HepG2 (cell line): ENCODE data around the gene BMPR2. TPM values are rescaled to one million over a fixed set of nuclear protein-coding genes. Genes with fewer than 3 reads are reported as not detected.

Source experiments
- ARNTL ChIP-seq: sonication (generic); formaldehyde crosslinking; IDR thresholded peaks from 2 replicates; pipeline ENCODE4 v1.4.0; 2020; ENCODE audit warnings: mild to moderate bottlenecking, missing genetic modification reagents
- DMAP1 ChIP-seq: IDR thresholded peaks from 2 replicates; pipeline ENCODE4 v1.6.1; 2016
- FOXA3 ChIP-seq: IDR thresholded peaks from 2 replicates; pipeline ENCODE4 v1.6.1; 2016; ENCODE audit warnings: missing genetic modification reagents, missing compliant biosample characterization
- HNRNPLL ChIP-seq: fragments of 200-400 bp; formaldehyde crosslinking; IDR thresholded peaks from 2 replicates; pipeline ENCODE4 v1.6.1; 2017; ENCODE audit warnings: mild to moderate bottlenecking, low read depth, low read length; ENCODE audit not compliant: poor library complexity, severe bottlenecking
- HOXA5 ChIP-seq: sonication (generic); formaldehyde crosslinking; IDR thresholded peaks from 2 replicates; pipeline ENCODE4 v1.4.0; 2020; ENCODE audit warnings: missing genetic modification reagents
- KDM4B ChIP-seq: sonication (generic); formaldehyde crosslinking; IDR thresholded peaks from 2 replicates; pipeline ENCODE4 v1.4.0; 2020; ENCODE audit warnings: missing genetic modification reagents
- NCOR1 ChIP-seq: fragments of 200-600 bp; sonication (generic); IDR thresholded peaks from 2 replicates; pipeline ENCODE4 v1.7.0; 2017; ENCODE audit warnings: antibody characterized with exemption, low read length, borderline replicate concordance
- ONECUT2 ChIP-seq: sonication (generic); formaldehyde crosslinking; IDR thresholded peaks from 2 replicates; pipeline ENCODE4 v1.4.0; 2020; ENCODE audit warnings: missing genetic modification reagents
- PAX8 ChIP-seq: sonication (generic); formaldehyde crosslinking; IDR thresholded peaks from 2 replicates; pipeline ENCODE4 v1.8.0; 2022; ENCODE audit warnings: mild to moderate bottlenecking, missing genetic modification reagents, borderline replicate concordance
- SMARCE1 ChIP-seq: fragments of 450-650 bp; IDR thresholded peaks from 2 replicates; pipeline ENCODE4 v1.6.1; 2017; ENCODE audit warnings: borderline replicate concordance
- ZNF234 ChIP-seq: sonication (generic); formaldehyde crosslinking; conservative IDR thresholded peaks from 2 replicates; pipeline ENCODE4 v1.5.1; 2020; ENCODE audit warnings: mild to moderate bottlenecking, missing genetic modification reagents
- ZNF24 ChIP-seq: fragments of 450-650 bp; IDR thresholded peaks from 2 replicates; pipeline ENCODE4 v1.6.1; 2017; ENCODE audit warnings: antibody characterized with exemption, mild to moderate bottlenecking
- ZNF431 ChIP-seq: sonication (generic); formaldehyde crosslinking; IDR thresholded peaks from 2 replicates; pipeline ENCODE4 v1.9.0; 2022; ENCODE audit warnings: missing genetic modification reagents, low read depth, mild to moderate bottlenecking, borderline replicate concordance
- ZNF530 ChIP-seq: sonication (generic); formaldehyde crosslinking; IDR thresholded peaks from 2 replicates; pipeline ENCODE4 v1.5.0; 2020; ENCODE audit warnings: low read depth, mild to moderate bottlenecking, missing genetic modification reagents
- ZNF790 ChIP-seq: sonication (generic); formaldehyde crosslinking; IDR thresholded peaks from 2 replicates; pipeline ENCODE4 v1.8.0; 2022; ENCODE audit warnings: missing genetic modification reagents, mild to moderate bottlenecking, borderline replicate concordance
- ZNF891 ChIP-seq: sonication (generic); formaldehyde crosslinking; IDR thresholded peaks from 2 replicates; pipeline ENCODE4 v1.5.0; 2020; ENCODE audit warnings: mild to moderate bottlenecking, missing genetic modification reagents
- polyA plus RNA-seq, 8 experiments: library from polyadenylated mRNA; depleted of rRNA in 3 of 8; stranded (reverse) in 7 of 8; unstranded in 1 of 8; fragments of >200 nt; fragmentation: Illumina TruSeq in 4 of 8; extraction: Trizol in 4 of 8; gene quantifications; 2 replicates each; pipeline versions ENCODE4 v1.2.1 to v1.2.3, GENCODE V29; 2011 to 2016; ENCODE audit warnings: low read depth in 4 of 8, missing spikeins in 1 of 8, mixed read lengths in 1 of 8; ENCODE audit not compliant: insufficient read depth in 1 of 8
- total RNA-seq, 5 experiments: library from RNA; depleted of rRNA; stranded (reverse); fragments of >200 nt; fragmentation: Illumina TruSeq; extraction: Trizol; gene quantifications; 2 replicates each; pipeline ENCODE4 v1.2.3, GENCODE V29; 2016; ENCODE audit warnings: low read depth in 1 of 5
- TF ChIP-seq, protein P1 (sequence below): sonication (generic); formaldehyde crosslinking; IDR thresholded peaks from 2 replicates; pipeline ENCODE4 v1.8.0; 2022; ENCODE audit warnings: mild to moderate bottlenecking, missing genetic modification reagents, borderline replicate concordance
- TF ChIP-seq, protein P2 (sequence below), 2 experiments: sonication (generic) in 1 of 2; formaldehyde crosslinking in 1 of 2; IDR thresholded peaks; 2 replicates each; pipeline versions ENCODE4 v1.4.0 to v1.6.1; 2016 to 2020; ENCODE audit warnings: borderline replicate concordance in 1 of 2, low read depth in 1 of 2, mild to moderate bottlenecking in 1 of 2, missing genetic modification reagents in 1 of 2
- TF ChIP-seq, protein P3 (sequence below): sonication (generic); formaldehyde crosslinking; IDR thresholded peaks from 2 replicates; pipeline ENCODE4 v1.4.0; 2020; ENCODE audit warnings: missing genetic modification reagents
- TF ChIP-seq, protein P4 (sequence below): IDR thresholded peaks from 2 replicates; pipeline ENCODE4 v1.6.1; 2016; ENCODE audit warnings: mild to moderate bottlenecking

Gene BMPR2
- total and polyA plus RNA-seq, 2 of the 13 experiments (the other 11 are each of a cell fraction or from before 2014, with no cell fraction given) = 5.5 to 10.3 TPM

DNA sequence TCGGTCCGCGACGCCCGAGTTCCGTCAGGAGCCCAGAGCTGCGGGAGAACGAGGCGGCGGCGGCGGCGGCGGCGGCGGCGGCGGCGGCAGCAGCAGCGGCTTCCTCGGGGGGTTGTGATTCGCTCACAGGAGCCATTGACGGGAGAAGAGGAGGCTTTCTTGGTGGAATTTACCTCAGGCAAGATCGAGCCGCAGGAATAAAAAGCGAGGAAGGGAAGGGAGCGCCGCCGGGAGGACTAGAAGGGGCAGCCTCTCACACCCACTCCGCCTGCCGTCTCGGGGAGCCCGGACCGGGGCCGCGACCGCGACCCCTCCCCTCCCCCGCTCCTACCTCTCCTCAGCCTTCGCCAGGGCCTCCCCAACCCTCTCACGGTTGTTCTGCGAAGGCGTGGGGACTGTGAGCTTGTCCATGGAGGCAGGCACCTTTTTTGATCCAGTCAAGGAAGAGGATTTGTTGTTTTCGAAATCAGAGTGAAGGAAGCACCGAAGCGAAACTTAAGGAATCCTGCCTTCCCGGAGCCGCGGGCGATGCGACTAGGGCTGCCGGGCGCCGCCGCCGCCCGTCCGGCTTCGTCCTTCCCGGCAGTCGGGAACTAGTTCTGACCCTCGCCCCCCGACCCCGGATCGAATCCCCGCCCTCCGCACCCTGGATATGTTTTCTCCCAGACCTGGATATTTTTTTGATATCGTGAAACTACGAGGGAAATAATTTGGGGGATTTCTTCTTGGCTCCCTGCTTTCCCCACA lies 506 bp downstream of the BMPR2 start (continued):
- TF ChIP-seq PAX8 (CRISPR knock-in tag) (0 out of 2 replicates have a peak, but pooled peaks have one; percentile 16), NCOR1 (0 out of 2 replicates have a peak, but pooled peaks have one; percentile 10), HNRNPLL (peak; percentile 17), ZNF790 (peak; percentile 68; the same call in 1 of the 2 replicates), ARNTL (CRISPR knock-in tag) (no peak), KDM4B (0 out of 2 replicates have a peak, but pooled peaks have one; percentile 25), ZNF24 (no peak), ZNF234 (peak; percentile 50; the same call in 1 of the 2 replicates), SMARCE1 (no peak), HOXA5 (CRISPR knock-in tag) (peak; percentile 27), ONECUT2 (CRISPR knock-in tag) (0 out of 2 replicates have a peak, but pooled peaks have one; percentile 9), FOXA3 (CRISPR knock-in tag) (no peak), DMAP1 (CRISPR knock-in tag) (peak; percentile 18; the same call in 1 of the 2 replicates), ZNF431 (no peak), ZNF530 (no peak), ZNF891 (CRISPR knock-in tag) (peak; percentile 4)
- TF ChIP-seq, protein P1, sequence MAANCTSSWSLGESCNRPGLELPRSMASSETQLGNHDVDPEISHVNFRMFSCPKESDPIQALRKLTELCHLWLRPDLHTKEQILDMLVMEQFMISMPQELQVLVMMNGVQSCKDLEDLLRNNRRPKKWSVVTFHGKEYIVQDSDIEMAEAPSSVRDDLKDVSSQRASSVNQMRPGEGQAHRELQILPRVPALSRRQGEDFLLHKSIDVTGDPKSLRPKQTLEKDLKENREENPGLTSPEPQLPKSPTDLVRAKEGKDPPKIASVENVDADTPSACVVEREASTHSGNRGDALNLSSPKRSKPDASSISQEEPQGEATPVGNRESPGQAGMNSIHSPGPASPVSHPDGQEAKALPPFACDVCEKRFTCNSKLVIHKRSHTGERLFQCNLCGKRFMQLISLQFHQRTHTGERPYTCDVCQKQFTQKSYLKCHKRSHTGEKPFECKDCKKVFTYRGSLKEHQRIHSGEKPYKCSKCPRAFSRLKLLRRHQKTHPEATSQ (CRISPR knock-in tag) = peak; percentile 40; the same call in 1 of the 2 replicates
- TF ChIP-seq, protein P2, sequence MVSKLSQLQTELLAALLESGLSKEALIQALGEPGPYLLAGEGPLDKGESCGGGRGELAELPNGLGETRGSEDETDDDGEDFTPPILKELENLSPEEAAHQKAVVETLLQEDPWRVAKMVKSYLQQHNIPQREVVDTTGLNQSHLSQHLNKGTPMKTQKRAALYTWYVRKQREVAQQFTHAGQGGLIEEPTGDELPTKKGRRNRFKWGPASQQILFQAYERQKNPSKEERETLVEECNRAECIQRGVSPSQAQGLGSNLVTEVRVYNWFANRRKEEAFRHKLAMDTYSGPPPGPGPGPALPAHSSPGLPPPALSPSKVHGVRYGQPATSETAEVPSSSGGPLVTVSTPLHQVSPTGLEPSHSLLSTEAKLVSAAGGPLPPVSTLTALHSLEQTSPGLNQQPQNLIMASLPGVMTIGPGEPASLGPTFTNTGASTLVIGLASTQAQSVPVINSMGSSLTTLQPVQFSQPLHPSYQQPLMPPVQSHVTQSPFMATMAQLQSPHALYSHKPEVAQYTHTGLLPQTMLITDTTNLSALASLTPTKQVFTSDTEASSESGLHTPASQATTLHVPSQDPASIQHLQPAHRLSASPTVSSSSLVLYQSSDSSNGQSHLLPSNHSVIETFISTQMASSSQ (IDR thresholded peaks at IDR 0.05; ENCODE audit: low read depth) = no peak
- TF ChIP-seq, protein P2 (CRISPR knock-in tag; IDR thresholded peaks at IDR 0.05; ENCODE audit: borderline replicate concordance) = no peak
- TF ChIP-seq, protein P3, sequence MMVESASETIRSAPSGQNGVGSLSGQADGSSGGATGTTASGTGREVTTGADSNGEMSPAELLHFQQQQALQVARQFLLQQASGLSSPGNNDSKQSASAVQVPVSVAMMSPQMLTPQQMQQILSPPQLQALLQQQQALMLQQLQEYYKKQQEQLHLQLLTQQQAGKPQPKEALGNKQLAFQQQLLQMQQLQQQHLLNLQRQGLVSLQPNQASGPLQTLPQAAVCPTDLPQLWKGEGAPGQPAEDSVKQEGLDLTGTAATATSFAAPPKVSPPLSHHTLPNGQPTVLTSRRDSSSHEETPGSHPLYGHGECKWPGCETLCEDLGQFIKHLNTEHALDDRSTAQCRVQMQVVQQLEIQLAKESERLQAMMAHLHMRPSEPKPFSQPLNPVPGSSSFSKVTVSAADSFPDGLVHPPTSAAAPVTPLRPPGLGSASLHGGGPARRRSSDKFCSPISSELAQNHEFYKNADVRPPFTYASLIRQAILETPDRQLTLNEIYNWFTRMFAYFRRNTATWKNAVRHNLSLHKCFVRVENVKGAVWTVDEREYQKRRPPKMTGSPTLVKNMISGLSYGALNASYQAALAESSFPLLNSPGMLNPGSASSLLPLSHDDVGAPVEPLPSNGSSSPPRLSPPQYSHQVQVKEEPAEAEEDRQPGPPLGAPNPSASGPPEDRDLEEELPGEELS (CRISPR knock-in tag) = peak; percentile 18; the same call in 1 of the 2 replicates
- TF ChIP-seq, protein P4, sequence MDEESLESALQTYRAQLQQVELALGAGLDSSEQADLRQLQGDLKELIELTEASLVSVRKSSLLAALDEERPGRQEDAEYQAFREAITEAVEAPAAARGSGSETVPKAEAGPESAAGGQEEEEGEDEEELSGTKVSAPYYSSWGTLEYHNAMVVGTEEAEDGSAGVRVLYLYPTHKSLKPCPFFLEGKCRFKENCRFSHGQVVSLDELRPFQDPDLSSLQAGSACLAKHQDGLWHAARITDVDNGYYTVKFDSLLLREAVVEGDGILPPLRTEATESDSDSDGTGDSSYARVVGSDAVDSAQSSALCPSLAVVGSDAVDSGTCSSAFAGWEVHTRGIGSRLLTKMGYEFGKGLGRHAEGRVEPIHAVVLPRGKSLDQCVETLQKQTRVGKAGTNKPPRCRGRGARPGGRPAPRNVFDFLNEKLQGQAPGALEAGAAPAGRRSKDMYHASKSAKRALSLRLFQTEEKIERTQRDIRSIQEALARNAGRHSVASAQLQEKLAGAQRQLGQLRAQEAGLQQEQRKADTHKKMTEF = no peak
